MM.1S (cell line): ENCODE data around the gene SORT1.
"Not testable (repeated sequence)": the region's sequence is repeated elsewhere in the genome, so short reads cannot be mapped to it uniquely, and the experiment has no call there.

Experiments
- EZH2 ChIP-seq: fragments of 300-600 bp; sonication (generic); optimal IDR thresholded peaks from 2 replicates; pipeline ENCODE3; 2017; ENCODE audit warnings: low read depth, mild to moderate bottlenecking, antibody characterized with exemption, low read length, mixed read lengths
- EZH2phosphoT487 ChIP-seq: fragments of 300-600 bp; sonication (generic); IDR thresholded peaks from 2 replicates; pipeline ENCODE4 v1.6.1; 2018; ENCODE audit warnings: antibody characterized with exemption, low read length
- TF ChIP-seq, protein P1 (sequence below): fragments of 300-600 bp; sonication (generic); IDR thresholded peaks from 2 replicates; pipeline ENCODE4 v1.5.1; 2016; ENCODE audit warnings: antibody characterized with exemption, low read length, mixed read lengths

GRCh38 chr1:109395282-109395599 is 2.5 kb downstream of the SORT1 start:
- TF ChIP-seq, protein P1, sequence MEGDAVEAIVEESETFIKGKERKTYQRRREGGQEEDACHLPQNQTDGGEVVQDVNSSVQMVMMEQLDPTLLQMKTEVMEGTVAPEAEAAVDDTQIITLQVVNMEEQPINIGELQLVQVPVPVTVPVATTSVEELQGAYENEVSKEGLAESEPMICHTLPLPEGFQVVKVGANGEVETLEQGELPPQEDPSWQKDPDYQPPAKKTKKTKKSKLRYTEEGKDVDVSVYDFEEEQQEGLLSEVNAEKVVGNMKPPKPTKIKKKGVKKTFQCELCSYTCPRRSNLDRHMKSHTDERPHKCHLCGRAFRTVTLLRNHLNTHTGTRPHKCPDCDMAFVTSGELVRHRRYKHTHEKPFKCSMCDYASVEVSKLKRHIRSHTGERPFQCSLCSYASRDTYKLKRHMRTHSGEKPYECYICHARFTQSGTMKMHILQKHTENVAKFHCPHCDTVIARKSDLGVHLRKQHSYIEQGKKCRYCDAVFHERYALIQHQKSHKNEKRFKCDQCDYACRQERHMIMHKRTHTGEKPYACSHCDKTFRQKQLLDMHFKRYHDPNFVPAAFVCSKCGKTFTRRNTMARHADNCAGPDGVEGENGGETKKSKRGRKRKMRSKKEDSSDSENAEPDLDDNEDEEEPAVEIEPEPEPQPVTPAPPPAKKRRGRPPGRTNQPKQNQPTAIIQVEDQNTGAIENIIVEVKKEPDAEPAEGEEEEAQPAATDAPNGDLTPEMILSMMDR = not testable (repeated sequence)
- not testable (repeated sequence) for TF ChIP-seq EZH2, EZH2phosphoT487
